GM18511 (cell line): ENCODE results near the gene CCDC69.
"Not testable (repeated sequence)": the region's sequence is repeated elsewhere in the genome, so short reads cannot be mapped to it uniquely, and the experiment has no call there.

ENCODE experiments used
- ATAC-seq: cut with Tn5 transposase; IDR thresholded peaks from one replicate; pipeline ENCODE4 v1.9.1; 2021; ENCODE audit warnings: mild to moderate bottlenecking, moderate library complexity; ENCODE audit not compliant: unreplicated experiment

The CCDC69 gene, protein sequence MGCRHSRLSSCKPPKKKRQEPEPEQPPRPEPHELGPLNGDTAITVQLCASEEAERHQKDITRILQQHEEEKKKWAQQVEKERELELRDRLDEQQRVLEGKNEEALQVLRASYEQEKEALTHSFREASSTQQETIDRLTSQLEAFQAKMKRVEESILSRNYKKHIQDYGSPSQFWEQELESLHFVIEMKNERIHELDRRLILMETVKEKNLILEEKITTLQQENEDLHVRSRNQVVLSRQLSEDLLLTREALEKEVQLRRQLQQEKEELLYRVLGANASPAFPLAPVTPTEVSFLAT

DNA sequence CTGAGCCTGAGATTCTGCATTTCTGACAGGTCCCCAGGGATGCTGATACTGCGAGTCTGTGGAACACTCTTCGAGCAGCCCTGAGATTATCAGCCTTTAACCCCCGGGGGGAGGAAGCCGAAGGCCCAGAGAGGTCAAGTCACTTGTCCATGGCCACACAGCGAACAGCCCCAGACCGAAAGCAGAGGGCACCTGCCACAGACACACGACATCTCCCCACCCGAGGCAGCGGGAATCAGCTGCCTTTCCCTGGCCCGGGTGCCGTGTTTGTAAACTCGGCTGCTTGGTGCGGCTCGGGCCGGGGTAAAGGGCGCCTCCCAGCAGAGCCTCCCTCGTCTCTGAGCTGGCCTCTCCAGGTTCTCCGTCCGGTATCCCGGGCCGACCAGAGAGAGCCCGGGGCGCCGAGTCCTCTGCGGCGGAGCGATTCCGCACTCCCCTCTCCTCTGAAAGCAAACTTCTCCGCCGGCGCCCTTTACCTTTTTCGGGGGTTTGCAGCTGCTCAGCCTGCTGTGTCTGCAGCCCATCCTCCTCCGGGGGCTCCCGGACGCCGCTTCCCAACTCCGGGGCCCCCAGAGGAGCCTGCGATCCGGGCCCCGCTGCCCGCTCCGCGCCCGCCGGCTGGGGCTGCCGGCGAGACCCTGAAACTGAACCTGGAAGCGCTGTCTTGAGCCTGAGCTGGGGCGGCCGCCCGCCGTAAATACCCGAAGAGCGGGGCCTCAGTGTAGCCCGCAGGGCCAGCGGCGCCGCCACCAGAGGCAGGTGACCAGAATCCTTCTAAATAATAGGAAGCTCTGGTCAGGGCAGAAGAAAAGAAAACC lies at the start of gene CCDC69:
CCDC69 (minus strand) TSS at position 646 of the 818 bp plus-strand sequence; CDS start at position 524, 122 bp downstream.
- peak; percentile 74 for ATAC-seq

DNA sequence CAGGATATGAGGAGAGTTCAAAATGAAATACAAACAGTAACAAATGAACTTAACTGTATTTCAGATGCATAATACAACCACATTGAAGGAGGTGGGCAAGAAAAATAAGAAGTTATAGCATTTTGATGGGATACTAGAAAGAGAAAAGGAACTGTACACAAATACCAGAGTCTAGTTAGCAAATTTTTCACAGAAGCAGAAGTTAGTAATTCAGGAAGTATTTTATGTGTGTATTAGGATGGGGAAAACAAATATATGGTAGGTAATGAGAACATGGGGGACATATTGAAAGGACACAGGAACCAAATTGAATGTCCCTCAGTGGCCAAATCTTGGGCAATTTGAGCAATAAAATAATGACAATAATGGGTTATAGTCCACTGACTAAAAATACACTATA lies 47.4 kb upstream of the CCDC69 start:
- ATAC-seq, result no peak

DNA sequence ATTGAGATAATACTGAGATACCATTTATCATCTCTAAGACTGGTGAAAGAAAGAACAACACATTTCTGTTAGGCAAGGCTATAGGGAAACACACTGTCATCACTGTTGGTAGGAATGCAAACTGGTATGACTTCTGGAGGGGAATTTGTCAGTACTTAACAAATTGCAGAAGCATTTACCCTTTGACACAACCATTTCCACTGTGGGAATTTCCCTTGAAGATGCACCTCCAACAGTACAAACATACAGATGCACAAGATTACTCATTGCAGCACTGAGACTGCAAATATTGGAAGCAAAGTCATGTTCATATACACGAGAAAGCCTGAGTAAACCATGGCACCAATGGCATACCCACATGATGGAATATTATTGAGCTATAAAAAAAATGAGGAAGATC lies 46.7 kb upstream of the CCDC69 start:
- ATAC-seq, result peak; percentile 93

DNA sequence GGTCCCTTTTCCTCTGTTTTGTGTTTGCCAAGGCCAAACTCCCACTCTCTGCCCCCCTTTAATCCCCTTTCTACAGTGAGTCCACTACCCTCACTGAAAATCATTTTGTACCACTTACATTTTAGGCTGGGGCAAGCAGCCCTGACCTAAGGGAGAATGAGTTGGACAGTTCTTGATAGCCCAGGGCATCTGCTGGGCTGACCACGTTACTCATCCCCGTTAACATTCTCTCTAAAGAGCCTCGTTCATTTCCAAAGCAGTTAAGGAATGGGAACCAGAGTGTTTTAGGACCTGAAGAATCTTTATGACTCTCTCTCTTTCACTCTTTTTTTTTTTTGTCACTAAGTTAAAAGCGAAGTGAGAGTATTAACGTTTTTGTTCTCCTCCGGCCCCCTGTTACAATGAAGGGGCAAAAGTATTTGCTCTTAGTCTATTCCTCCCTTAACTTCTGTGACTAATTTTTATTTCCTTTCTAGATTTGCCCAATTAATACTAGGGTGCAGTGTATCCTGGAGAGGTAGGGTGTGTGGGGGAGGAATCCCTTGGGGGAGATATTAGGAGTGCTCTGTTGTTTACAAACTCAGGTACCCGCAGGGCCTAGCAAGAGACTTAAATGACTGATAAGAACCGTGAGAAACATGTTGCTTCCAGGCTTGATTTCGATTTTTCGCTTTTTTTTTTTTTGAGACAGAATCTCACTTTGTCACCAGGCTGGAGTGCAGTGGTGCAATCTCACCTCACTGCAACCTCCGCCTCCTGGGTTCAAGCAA lies 43.8 kb upstream of the CCDC69 start:
- ATAC-seq, result no peak

DNA sequence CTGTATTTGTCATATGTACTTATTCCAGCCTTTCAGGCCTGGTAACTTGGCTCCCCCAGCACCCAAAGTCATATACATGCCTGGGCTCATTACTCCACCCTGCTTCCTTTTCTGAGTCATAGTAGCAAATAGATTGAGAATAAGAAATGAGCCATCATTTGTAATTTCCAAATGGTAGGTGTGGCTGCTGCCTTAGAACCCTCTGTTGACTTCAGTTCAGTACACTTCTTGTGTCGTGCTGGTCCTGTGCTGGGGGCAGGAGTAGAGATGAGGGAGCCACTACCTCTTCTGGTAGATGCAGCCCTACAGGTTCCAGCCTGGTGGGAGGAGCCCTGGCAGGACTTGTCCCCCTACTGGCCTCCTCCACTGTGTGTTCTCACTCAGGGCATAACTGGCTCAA lies 40.2 kb upstream of the CCDC69 start:
- ATAC-seq, result peak; percentile 77

DNA sequence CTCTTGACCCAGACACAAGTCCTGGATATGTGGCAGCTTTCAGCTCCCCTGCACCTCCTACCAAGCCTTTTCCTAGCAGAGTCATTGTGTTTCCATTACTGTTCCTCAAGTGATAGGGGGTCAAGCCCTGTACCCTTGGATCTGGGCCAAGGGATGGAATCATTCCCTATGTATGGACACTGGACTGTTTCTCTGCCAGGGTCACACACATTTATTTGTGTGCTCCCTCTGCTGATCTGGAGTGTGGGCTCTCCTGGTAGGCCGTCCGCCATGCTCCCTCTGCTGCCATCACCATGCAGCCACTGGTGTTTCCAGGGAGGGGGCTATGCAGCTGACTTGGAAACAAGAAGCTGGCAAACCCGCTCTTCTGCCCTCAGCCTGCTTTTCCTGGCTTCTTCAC lies 38.6 kb upstream of the CCDC69 start:
- ATAC-seq, result no peak

DNA sequence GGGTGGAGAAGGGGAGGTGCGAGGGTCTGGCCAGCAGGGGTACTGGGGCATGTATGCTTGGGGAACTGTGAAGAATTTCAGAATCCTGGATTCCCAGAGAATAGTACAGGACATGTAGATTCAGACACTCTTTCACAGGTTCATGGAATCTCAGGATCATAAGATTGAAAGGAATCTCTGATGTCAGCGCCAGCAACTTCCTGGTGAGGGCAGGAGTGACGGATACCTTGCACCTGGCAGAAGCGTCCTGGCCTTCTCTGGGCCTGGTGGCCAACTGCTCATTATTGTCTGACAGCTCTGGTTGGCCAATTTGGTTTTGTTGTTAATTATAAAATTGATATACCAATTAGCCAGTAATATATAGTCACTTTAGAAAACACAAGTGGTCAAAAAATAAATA lies 36.0 kb upstream of the CCDC69 start:
- no peak for ATAC-seq

DNA sequence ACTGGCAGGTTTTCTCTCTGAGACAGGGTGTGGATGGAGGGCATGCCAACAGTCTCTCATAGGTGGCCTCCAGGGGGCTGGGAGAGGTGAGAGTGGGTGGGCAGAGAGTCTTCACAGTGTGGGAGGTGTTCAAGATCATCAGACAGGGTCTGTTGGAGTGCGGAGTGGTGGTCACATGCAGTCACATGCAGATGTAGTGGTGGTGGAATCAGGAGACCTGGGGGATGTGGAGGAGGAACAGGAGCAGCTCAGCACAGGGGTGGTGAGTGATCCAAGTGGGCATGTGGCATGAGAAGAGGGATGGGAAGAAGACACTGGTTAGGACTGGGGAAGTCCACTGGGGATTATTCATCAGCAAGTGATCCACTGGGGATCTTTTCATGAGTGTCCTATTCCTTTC lies 34.9 kb upstream of the CCDC69 start:
- no peak for ATAC-seq

DNA sequence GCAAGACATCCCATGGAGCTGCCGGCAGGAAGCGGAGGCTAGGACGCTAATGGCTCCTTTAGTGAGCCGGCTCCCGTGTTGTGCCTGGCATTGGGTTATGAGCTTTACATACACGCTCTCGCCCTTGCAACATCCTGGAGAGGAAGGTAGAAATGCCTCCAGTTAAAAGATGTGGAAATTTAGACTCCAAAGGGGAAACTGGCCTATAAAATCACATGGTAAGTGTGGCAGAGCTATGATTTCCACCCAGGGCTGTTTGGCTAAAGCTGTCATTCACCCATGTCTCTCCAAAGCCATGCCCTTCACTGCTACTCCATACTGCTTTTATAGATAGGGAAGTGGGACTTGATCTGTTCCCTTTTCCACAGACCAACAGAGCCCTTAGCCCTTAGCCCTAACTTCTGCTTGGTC lies 34.3 kb upstream of the CCDC69 start:
- no peak for ATAC-seq

DNA sequence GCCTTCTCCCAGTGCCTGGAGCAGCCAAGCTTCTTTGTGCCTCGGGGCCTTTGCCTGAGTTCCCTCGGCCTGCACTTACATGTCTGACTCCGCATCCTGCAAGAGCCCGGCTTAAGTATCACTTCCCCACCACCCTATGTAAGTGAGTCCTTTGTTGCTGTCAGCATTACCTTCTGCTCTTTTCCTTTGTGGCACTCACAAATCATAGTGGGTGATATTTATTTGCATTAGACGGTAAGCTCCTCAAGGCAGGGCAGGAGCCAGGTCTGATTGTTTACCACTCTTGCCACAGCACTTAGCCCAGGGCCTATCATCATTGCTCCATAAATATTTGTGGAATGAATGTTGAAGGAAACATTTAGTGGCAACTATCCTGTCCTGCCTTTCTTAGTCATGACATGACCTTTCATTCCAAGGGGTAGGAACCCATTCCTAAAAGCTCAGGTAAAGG lies 33.9 kb upstream of the CCDC69 start:
- ATAC-seq, result peak; percentile 29

DNA sequence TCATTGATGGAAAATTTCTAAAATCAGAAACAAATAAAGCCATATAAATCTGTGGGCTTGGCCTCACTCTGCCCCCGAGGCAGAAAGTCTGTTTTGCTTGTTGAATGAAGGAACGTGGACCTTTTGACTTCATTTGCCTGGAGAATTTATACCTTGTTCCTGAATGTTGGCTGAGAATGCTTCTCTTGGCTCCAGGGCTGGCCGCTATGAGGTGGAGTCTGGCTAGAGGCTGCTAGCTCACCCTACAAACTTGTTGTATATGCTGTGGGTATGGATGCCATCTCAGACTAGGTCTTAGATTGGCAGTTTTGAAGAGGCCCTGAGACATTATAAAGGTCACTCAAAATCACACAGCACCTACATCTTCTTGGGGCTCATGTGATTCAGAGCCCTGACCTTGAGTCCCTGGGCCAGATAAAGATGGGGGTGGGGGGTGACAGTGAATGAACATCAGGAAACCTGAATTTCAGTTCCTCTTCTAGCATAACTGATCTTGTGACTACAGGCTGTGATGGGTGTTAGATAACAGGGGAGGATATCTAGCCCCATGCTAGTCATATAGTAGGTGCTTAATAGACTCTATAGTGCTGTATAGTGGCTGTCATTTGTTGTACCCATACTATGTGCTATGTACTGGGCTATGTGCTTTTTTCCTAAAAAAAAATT lies 31.9 kb upstream of the CCDC69 start:
- peak; percentile 57 for ATAC-seq

DNA sequence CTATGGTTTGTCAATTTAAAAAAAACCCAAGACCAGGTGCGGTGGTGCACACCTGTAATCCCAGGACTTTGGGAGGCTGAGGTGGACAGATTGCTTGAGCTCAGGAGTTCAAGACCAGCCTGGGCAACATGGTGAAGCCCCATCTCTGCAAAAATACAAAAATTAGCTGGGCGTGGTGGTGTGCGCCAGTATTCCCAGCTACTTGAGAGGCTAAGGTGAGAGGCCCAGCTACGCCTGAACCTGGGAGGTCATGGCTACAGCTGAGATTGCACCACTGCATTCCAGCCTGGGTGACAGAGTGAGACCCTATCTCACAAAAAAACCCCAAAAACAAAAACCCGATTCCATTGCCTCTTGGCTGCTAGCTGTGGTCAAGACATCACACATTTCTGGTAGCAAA lies 31.1 kb upstream of the CCDC69 start:
- ATAC-seq, result not testable (repeated sequence)

DNA sequence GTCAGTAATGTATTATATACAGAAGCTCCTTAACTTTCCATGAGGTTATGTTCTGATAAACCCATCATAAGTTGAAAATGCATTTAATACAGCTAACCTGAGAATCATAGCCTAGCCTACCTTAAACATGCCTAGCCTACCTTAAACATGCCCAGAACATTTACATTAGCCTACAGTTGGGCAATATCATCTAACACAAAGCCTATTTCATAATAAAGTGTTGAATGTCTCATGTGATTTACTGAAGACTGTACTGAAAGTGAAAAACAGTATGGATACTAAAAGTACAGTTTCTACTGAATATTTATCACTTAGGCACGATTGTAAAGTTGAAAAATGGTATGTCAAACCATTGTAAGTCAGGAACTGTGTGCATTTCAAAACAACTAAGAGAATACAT lies 30.7 kb upstream of the CCDC69 start:
- no peak for ATAC-seq

DNA sequence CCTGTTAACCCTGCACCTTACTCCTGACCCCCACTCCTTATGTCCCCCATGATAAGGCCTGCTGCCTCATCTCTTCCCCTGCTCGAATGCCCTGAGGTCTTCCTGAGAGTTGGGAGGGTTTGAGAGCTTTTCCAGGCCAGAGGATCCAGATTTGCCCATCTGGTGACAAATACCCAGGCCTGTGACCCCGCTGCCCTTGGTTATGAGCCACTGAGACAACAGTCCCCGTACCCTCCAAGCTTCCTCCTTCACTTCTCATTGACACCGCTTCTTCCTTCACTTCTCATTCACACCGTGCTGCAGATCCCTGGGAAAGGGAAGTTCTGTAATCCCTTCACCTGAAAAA lies 29.7 kb upstream of the CCDC69 start:
- ATAC-seq, result no peak

DNA sequence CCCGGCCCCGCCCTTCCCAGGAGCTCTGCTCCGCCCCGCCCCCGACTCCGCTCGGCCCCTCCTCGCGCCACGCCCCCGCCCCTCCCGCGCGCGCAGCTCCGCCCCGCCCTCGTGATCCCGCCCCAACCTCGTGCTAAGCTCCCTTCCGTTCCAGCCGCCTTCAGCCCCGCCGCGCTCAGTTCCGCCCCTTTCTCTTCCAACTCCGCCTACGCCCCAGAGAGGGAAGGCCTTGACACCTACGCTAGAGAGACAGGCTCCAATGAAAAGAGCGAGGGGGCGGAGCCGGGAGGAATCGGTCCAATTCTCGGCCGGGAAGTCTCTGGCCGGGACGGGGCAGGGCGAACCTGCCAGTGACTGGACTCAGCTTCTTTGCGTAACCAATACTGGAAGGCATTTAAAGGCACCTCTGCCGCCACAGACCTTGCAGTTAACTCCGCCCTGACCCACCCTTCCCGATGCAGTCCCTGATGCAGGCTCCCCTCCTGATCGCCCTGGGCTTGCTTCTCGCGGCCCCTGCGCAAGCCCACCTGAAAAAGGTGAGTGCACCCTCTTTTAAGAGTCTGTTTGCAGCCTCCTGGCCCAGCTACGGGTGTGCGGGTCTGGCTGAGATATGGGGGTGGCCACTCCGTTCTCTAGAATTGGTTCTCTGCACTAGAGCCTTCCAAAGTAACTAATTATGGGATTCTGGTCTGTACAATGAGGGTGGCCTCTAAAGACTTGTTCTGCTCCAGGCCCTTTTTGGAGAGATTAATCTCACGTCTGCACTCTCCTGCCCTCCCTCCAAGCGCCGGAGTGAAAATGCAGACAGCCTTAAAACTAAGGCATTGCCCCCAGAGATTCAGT lies 29.1 kb upstream of the CCDC69 start, which contains the start of gene GM2A:
GM2A (plus strand) TSS at position 424 of the 843 bp plus-strand sequence; CDS start at position 456, 32 bp downstream.
- ATAC-seq, result peak; percentile 74

DNA sequence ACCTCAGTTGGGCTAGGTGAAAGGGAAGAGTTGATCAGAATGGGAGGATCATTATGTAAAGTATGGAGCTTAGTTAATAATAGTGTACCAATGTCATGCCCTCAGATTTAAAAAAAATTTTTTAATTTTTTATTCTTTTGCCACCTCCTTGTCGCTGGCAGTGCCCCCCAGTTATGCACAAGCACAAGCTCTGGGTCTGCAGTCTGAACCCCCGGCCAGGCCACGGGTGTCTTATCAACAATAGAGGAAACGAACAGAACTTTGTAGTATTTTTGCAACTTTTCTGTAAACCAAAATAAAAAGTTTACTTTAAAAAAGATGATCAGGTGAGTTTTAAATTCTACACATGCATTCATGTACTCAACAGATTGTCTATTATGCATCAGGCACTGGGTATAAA lies 27.7 kb upstream of the CCDC69 start:
- ATAC-seq, result no peak

DNA sequence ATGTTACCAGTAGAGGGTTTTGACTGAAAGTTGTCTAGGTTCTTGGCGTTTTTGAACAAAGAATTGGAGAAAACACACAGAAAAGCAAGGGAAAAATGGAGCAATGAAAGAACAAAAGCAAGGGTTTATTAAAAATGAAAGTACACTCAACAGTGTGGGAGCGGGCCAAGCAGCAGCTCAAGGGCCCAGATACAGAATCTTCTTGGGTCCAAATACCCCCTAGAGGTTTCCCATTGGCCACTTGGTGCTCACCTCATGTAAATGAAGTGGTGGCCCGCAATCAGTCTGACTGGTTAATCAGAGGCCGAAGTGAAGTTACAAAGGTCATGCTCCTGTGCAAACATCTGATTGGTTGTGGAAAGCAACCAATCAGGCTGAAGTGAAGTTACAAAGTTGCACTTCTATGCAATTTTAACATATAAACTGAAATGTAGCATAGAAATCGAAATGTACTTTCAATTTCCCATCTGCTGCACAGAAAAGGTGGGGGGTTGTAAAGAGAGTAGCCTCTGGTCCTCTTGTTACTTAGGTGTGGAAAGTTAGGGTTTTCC lies 27.2 kb upstream of the CCDC69 start:
- no peak for ATAC-seq

DNA sequence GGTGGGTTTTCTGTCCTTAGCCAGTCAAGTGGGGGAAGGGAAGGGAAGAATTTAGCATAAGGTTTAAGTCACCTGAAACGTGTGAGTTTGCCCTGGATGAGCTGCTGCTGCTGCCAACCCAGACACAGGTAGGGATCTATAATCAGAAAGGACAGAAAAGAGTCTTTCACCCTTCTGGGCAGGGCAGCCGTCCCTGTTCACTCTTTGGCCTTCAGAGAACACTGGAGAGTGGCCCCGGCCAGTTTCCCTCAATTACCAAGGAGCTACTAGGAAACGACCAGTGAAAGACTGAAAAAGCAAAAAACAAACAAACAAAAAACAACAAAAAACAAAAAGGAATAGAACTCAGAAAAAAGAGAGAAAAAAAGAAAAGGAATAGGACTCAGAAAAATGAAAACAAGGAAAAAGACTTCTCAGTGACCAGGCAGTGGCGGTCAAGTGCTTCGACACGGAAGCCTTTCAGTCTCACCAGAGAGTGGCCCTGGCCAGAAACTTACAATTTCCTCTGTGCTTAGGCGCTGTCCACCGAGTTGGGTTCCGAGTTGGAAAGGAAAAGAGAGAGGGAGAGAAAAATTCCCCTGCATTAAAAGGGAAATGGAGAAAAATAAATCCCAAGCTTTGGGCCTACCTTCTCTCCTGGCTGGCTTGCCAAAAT lies 26.6 kb upstream of the CCDC69 start:
- no peak for ATAC-seq

DNA sequence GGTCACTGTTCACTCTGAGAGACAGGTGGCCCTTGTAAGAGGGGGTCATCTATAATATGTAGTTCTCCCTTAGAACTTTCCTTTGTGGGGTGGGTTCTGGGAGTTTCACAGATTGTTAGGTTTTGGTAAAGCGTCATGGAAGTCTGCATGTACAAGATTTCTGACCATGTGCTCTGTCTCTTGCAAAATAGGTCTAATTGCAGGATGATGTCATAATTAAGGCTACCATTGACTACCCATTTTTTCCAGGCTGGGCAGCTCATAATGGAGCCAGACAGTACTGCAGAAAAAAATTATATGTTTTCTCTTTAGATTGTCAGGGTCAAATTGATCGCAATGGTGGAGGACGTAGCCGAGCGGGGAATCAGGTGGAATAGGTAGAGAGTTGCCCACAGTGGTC lies 25.4 kb upstream of the CCDC69 start:
- no peak for ATAC-seq
